Activated T-helper 2 cell treated with anti-CD3 and anti-CD28 coated beads, Interferon-gamma antibody, Interleukin-2, Interleukin-4, amounts not matched to agents 10 μg/mL and 5 μg/mL and 100 μg/mL, durations not matched to agents 14 hours and 24 hours and 36 hours (primary cell): ENCODE results near the gene LURAP1L. TPM values are rescaled to one million over a fixed set of nuclear protein-coding genes. Genes with fewer than 3 reads are reported as not detected.

Source experiments
- DNase-seq: peaks from one replicate; pipeline ENCODE4 v3.0.0; 2021; ENCODE audit warnings: low spot score
- H3K27ac Mint-ChIP-seq: one replicate; pipeline ENCODE4 v1.8.0; 2021; ENCODE audit warnings: mixed read lengths
- H3K27me3 Mint-ChIP-seq: one replicate; pipeline ENCODE4 v1.8.0; 2021; ENCODE audit warnings: low read depth, mixed read lengths
- H3K36me3 Mint-ChIP-seq: one replicate; pipeline ENCODE4 v1.8.0; 2021; ENCODE audit warnings: low read depth, mixed read lengths
- H3K4me1 Mint-ChIP-seq: one replicate; pipeline ENCODE4 v1.8.0; 2021; ENCODE audit warnings: low read depth, mixed read lengths
- H3K4me3 Mint-ChIP-seq: one replicate; pipeline ENCODE4 v1.8.0; 2021; ENCODE audit warnings: low read depth, mild to moderate bottlenecking, moderate library complexity, mixed read lengths
- H3K9me3 Mint-ChIP-seq: one replicate; pipeline ENCODE4 v1.8.0; 2021; ENCODE audit warnings: mixed read lengths
- intact Hi-C: fragments of 100-400 bp; cut with micrococcal nuclease; formaldehyde crosslinking; loops from one replicate; pipeline ENCODE4 v1.15.1; 2023
- total RNA-seq: library from RNA; stranded (reverse); gene quantifications from 2 replicates; pipeline ENCODE4 v1.2.3, GENCODE V29; 2022

LURAP1L gene, protein sequence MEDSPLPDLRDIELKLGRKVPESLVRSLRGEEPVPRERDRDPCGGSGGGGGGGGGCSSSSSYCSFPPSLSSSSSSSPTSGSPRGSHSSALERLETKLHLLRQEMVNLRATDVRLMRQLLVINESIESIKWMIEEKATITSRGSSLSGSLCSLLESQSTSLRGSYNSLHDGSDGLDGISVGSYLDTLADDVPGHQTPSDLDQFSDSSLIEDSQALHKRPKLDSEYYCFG
- total RNA-seq, result not detected in 2 replicates

DNA sequence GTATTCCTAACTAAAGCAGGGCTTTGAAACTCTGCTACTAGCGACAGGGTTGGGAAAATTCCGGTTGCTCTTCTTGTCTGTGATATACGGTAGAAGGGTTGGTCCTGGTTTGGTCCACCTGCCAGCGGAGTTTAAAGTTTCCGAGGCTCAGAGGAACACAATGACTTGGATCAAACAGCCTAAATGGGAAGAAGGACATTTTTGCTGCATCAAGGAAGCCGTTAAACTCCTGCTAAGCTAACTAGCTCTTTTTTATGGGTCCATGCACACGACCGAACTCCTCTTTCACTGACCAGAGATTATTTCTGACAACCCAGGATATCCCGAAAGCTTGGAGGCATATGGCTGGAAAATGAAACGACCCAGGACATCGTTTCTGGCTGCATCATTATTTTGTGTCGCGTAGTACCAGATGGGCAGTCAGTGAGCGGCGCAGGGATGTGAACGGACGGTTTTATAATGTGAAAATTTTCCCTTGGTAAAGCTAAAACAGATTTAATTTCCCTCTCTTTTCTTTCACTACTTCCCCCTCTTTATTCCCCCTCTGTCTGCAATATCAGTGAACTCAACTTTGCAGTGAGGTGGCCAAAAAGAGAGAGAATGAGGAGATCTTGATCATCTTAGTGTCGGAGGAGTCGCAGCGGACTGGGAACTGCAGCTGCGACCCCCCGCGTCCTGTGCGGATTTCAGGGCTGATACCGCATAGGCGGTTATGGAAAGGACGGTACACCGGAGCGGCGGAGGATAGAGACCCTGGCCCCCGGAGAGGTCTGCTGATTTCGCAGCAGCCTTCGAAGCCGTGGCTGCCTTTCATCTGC is at the start of gene LURAP1L:
Gene LURAP1L (plus strand): TSS at position 160 of the 818 bp plus-strand sequence. CDS start 696 bp downstream, outside the sequence.
- H3K36me3 Mint-ChIP-seq, result no peaks in the 10 kb centered on the region
- intact Hi-C loops, result no loop called here
- peaks cover 17% of the 10 kb centered on the region for H3K27me3 Mint-ChIP-seq
- H3K4me1 Mint-ChIP-seq, result peaks cover 6% of the 10 kb centered on the region
- peak within 1 kb of the TSS; percentile 45 for H3K4me3 Mint-ChIP-seq
- no peak for DNase-seq
- H3K27ac Mint-ChIP-seq, result no peak within 1 kb of the TSS
- no peaks in the 10 kb centered on the region for H3K9me3 Mint-ChIP-seq

DNA sequence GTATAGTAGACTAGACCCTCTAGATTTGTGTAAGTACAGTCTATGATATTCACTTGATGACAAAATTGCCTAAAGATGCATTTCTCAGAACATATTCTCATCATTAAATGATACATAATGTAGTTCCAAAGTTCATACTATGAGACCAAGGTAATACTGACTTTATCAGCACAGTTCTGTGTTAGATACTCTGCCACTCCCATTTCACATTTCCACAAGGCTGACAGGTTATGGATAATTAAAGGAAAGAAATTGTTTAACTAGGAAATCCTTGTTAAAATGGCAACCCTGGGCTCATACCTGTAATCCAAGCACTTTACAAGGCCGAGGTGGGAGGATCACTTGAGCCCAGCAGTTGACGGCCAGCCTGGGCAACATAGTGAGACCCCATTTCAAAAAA is 48.0 kb upstream of the LURAP1L start:
- Mint-ChIP-seq H3K4me1 (no peaks in the 10 kb centered on the region), H3K9me3 (peaks cover 21% of the 10 kb centered on the region), H3K27ac (no peak overlapping the region), H3K36me3 (no peaks in the 10 kb centered on the region), H3K27me3 (no peaks in the 10 kb centered on the region), H3K4me3 (no peak overlapping the region)
- intact Hi-C loops, result no loop called here
- DNase-seq, result no peak

DNA sequence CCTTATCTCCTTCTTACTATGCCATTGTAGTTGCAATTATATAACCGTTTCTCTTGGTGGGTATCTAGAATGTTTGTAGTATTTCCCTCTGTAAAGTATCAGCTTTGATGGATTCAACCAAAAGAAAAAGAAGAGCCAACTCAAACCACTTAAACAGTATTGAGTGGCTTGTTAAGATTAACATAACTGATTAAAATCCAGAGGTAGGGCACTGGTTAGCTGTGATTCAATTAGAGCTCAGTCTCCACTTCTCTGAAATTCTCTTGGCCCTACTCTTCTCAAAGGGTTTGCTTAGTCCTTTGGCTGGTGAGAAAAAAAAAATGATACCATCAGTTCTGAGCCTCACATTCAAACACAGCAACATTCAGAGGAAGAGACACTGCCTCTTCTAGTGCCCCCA is 44.6 kb upstream of the LURAP1L start:
- Mint-ChIP-seq H3K36me3 (no peaks in the 10 kb centered on the region), H3K4me1 (no peaks in the 10 kb centered on the region), H3K27ac (no peak overlapping the region), H3K9me3 (peaks cover 27% of the 10 kb centered on the region), H3K4me3 (no peak overlapping the region), H3K27me3 (no peaks in the 10 kb centered on the region)
- DNase-seq, result no peak
- intact Hi-C loops, result no loop called here

DNA sequence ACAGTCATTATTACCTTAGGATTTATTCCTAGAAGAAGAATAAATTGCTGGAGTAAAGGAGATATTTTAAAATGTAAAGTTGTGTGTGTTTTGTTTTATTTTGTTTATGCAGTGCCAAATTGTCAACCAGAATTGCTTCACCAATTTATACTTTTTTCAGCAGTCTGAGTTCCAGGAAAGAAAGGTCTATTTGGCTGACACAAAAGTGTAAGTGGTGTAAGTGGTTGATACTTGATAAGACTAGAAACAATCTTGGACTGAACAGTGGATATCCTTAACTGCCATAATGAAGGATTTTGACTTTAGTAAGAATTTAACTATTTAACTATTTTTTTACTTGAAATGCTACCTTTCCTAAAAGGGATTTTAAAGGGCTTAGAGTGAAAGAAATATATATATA is 43.9 kb upstream of the LURAP1L start:
- H3K9me3 Mint-ChIP-seq, result peaks cover 27% of the 10 kb centered on the region
- H3K27me3 Mint-ChIP-seq, result no peaks in the 10 kb centered on the region
- no peak overlapping the region for H3K4me3 Mint-ChIP-seq
- H3K27ac Mint-ChIP-seq, result no peak overlapping the region
- no peak for DNase-seq
- H3K4me1 Mint-ChIP-seq, result no peaks in the 10 kb centered on the region
- H3K36me3 Mint-ChIP-seq, result no peaks in the 10 kb centered on the region
- intact Hi-C loops, result no loop called here

DNA sequence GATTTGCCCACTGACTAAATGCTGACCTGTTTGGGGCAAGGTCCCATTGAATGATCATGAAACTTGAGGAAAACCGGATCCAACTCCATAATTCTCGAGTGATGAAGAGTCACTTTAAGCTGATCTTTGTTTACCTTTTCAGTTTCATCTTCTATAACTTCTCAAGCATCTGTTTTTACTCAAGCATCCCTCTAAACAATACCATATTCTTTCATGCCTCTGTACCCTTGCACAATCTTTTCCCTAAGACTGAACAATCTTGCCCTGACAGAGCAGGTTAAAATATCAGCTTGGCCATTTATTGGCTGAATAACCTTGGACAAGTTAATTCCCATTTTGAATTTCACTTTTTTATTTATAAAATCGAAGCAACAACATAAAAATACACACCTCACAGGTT is 41.8 kb upstream of the LURAP1L start:
- Mint-ChIP-seq H3K4me1 (no peaks in the 10 kb centered on the region), H3K4me3 (no peak overlapping the region), H3K27me3 (no peaks in the 10 kb centered on the region), H3K36me3 (no peaks in the 10 kb centered on the region), H3K27ac (no peak overlapping the region), H3K9me3 (peaks cover 24% of the 10 kb centered on the region)
- intact Hi-C loops, result no loop called here
- no peak for DNase-seq

DNA sequence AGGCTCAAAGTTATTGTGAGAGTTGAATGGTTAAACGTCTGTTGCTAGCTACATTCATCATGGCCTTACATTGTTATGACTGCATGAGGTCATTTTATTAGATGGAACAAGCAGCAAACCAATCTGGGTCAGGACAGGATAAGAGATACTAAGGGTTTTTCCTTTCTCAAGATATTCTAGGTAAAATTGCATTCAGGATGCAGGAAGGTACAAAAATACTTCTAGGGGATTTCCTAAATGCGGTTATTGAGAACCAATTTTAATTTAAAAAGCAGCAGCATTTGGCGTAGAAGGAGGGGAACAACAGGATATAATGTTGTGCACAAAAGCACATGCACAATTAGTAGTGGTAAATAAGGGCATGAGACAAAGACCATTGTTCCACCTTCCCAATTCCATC is 39.2 kb upstream of the LURAP1L start:
- H3K9me3 Mint-ChIP-seq, result peaks cover 19% of the 10 kb centered on the region
- no peak for DNase-seq
- intact Hi-C loops, result no loop called here

DNA sequence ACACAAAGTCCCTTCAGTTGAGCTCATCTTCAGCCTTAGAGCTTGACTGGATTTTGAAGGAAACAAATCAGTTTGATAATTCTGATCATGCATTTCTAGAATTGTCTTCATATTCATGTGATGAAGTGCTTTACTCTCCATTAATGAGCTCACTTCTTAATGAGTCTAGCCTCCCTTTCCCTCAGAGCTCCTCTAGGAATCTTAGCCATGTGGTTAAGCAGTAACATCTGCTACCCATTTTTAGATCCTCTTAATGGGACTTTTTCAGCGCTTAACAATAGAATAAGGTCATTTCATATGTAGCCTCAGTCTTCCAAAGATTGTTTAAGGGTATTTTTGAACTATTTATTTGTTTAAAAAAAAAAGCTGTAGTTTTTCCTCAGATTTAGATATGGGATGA is 36.9 kb upstream of the LURAP1L start:
- Mint-ChIP-seq H3K27me3 (no peaks in the 10 kb centered on the region), H3K9me3 (peaks cover 17% of the 10 kb centered on the region), H3K4me1 (no peaks in the 10 kb centered on the region), H3K36me3 (no peaks in the 10 kb centered on the region), H3K4me3 (no peak overlapping the region), H3K27ac (no peak overlapping the region)
- DNase-seq, result no peak
- intact Hi-C loops, result no loop called here

More for the DNA sequence above, 39.2 kb upstream of the LURAP1L start:
- H3K27me3 Mint-ChIP-seq, result no peaks in the 10 kb centered on the region
- H3K4me1 Mint-ChIP-seq, result no peaks in the 10 kb centered on the region
- H3K36me3 Mint-ChIP-seq, result no peaks in the 10 kb centered on the region
- H3K27ac Mint-ChIP-seq, result no peak overlapping the region
- H3K4me3 Mint-ChIP-seq, result no peak overlapping the region

DNA sequence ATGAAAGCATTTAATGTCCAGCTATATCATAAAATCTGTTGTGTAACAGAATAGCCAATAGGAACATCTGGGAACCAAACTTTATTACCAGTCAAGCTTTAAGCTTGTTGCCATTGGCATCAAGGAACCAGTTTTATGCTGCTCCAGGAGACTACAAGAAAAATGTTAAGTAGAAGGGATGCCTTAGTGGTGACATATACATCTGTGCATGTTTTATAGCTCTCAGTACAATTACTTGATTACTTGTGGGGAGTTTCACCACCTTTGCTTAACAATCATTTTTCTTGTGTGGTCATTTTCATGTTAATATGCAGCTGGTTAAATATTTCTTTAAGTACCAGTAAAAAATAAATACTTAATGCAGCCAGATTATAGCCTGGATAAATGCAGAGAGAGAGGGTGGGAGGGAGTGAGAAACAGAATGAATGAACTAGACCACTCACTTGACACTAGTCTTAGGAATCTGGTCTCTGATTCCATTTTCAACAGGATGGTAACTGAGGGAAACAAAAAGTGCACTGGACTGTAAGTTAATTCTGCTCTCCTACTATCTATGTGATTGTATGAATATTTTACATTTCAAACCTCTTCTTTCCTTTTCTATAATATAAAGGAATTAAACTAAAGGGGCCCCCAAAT is 35.7 kb upstream of the LURAP1L start:
- Mint-ChIP-seq H3K27me3 (no peaks in the 10 kb centered on the region), H3K4me1 (no peaks in the 10 kb centered on the region)

DNA sequence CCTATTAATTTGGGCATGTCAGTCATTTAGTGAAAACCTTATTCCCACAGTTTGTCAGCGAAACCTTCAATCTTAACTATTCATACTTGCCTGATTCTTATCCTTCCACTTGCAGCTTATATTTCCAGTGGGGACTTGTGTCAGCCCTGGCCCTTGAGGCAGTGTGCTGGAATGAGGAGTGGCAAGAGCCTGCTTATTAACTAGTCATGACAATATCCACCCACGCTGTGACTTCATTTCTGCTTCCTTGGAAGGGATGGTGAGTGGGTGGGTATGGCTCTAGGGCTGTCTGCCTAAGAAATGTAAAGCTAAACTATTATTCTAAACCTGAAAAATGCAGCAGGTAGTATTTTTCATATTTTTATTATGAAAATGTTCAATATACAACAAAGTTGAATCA is 34.0 kb upstream of the LURAP1L start:
- H3K36me3 Mint-ChIP-seq, result no peaks in the 10 kb centered on the region
- DNase-seq, result no peak
- H3K9me3 Mint-ChIP-seq, result peaks cover 22% of the 10 kb centered on the region
- no peaks in the 10 kb centered on the region for H3K4me1 Mint-ChIP-seq
- no peak overlapping the region for H3K27ac Mint-ChIP-seq
- no peaks in the 10 kb centered on the region for H3K27me3 Mint-ChIP-seq
- no peak overlapping the region for H3K4me3 Mint-ChIP-seq
- intact Hi-C loops, result no loop called here

More for the DNA sequence above, 35.7 kb upstream of the LURAP1L start:
- no peak overlapping the region for H3K4me3 Mint-ChIP-seq
- DNase-seq, result no peak
- peaks cover 19% of the 10 kb centered on the region for H3K9me3 Mint-ChIP-seq
- no peaks in the 10 kb centered on the region for H3K36me3 Mint-ChIP-seq
- H3K27ac Mint-ChIP-seq, result no peak overlapping the region
- intact Hi-C loops, result no loop called here

DNA sequence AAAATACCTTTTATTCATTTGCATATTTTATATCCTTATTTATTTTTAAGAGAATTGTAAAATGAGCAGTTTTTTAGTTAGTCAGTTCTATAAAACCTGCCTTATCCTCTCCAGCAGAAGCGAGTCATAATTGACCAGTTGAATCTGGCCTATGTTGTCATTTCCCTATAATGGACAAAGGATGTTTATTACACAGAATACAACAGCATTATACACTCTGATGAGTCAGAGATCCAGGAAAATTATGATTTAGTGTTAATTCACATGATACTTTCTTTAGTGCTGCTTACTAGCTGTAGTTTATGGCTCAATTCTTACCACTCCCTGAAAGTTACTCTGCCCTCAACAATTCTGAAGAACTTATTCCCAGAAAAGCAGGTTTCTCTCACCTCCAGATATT is 26.8 kb upstream of the LURAP1L start:
- Mint-ChIP-seq H3K4me1 (no peaks in the 10 kb centered on the region), H3K27ac (no peak overlapping the region), H3K36me3 (no peaks in the 10 kb centered on the region), H3K4me3 (no peak overlapping the region), H3K27me3 (no peaks in the 10 kb centered on the region), H3K9me3 (peaks cover 29% of the 10 kb centered on the region)
- intact Hi-C loops, result no loop called here
- DNase-seq, result no peak

DNA sequence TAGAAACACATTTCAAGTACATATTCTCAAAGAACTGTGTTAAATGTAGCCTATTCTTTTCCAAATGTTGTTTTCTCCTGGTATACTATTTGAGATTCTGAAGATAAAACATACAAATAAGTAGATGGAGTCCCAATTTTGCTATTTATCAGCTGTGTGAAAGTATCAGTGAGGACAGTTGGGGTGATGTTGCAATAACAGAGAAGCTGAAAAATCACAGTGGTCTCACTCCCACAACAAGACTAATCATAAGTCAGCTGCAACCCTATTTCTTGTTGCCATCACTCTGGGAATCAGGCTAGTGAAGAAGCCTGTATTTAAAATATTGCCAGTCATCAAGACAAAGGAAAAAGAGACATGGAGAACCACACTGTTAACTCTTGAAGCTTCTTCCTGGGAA is 25.9 kb upstream of the LURAP1L start:
- peaks cover 23% of the 10 kb centered on the region for H3K9me3 Mint-ChIP-seq
- no peak overlapping the region for H3K4me3 Mint-ChIP-seq
- H3K4me1 Mint-ChIP-seq, result no peaks in the 10 kb centered on the region
- no peak for DNase-seq
- no peaks in the 10 kb centered on the region for H3K27me3 Mint-ChIP-seq
- intact Hi-C loops, result no loop called here
- no peak overlapping the region for H3K27ac Mint-ChIP-seq
- H3K36me3 Mint-ChIP-seq, result no peaks in the 10 kb centered on the region

DNA sequence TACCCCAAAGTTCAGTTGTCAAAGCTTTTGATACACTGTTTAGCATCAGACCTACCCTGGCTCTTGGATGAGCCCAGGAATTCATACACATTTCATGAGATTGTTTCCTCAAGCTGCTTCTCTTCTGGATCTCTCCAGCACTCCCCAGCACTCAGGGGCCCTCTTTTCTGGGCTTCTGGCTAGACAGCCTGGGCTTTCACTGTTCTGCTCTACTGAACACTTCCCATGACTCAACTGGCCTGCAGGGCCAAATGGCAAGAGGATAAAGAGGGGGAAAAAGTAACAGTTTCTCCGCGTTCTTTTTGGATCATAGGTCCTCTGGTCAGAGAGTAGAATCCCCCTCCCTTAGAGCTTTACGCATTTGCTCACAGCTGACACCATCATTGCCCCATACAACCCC is 20.9 kb upstream of the LURAP1L start:
- H3K4me3 Mint-ChIP-seq, result no peak overlapping the region
- no peaks in the 10 kb centered on the region for H3K9me3 Mint-ChIP-seq
- H3K27ac Mint-ChIP-seq, result no peak overlapping the region
- no peaks in the 10 kb centered on the region for H3K4me1 Mint-ChIP-seq
- no peak for DNase-seq
- intact Hi-C loops, result no loop called here
- no peaks in the 10 kb centered on the region for H3K27me3 Mint-ChIP-seq
- no peaks in the 10 kb centered on the region for H3K36me3 Mint-ChIP-seq

DNA sequence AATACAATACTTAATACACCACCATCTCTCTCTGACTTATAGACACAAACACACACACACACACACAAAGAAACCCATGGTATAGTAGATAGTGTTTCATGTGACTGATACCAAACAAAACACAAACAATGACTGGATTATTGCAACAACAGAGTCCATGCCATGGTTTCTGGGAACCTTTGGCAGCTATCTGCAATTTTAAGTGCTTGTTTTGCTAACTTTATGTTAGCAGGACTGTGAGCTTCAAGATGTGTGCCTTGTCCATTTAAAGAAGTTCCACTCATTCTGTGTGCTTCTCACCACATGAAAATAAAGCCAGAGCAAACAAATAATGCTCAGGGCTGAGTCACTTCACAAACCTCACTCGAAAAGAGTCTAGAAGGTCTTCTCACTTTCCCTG is 15.1 kb upstream of the LURAP1L start:
- no peak overlapping the region for H3K27ac Mint-ChIP-seq
- peaks cover 6% of the 10 kb centered on the region for H3K9me3 Mint-ChIP-seq
- intact Hi-C loops, result no loop called here
- H3K4me3 Mint-ChIP-seq, result no peak overlapping the region
- no peak for DNase-seq
- H3K27me3 Mint-ChIP-seq, result no peaks in the 10 kb centered on the region
- H3K4me1 Mint-ChIP-seq, result no peaks in the 10 kb centered on the region
- H3K36me3 Mint-ChIP-seq, result no peaks in the 10 kb centered on the region
